Right atrium auricular region (tissue), 2 donors: ENCODE measurements around the gene ITPR2. TPM values are rescaled to one million over a fixed set of nuclear protein-coding genes. Genes with fewer than 3 reads are reported as not detected.

Experiments used
- DNase-seq: peaks from one replicate; pipeline ENCODE4 v3.0.0-alpha.2; 2019; ENCODE audit warnings: low spot score
- H3K27ac ChIP-seq, 2 donors: fragments of 200-600 bp; sonication (generic); 1 replicate in 1 of 2; 2 replicates in 1 of 2; pipeline ENCODE4 v1.5.1; 2016 to 2019
- H3K27me3 ChIP-seq, 2 donors: fragments of 200-600 bp; sonication (generic); one replicate each; pipeline versions ENCODE4 v1.5.1 to v1.6.0; 2017 to 2019
- H3K36me3 ChIP-seq: fragments of 200-600 bp; sonication (generic); one replicate; pipeline ENCODE4 v1.5.1; 2016
- H3K4me1 ChIP-seq, 2 donors: fragments of 200-600 bp; sonication (generic); one replicate each; pipeline versions ENCODE4 v1.5.1 to v1.6.0; 2017 to 2019
- H3K4me3 ChIP-seq, 2 donors: fragments of 200-600 bp; sonication (generic); 1 replicate in 1 of 2; 2 replicates in 1 of 2; pipeline ENCODE4 v1.5.1; 2017 to 2019; ENCODE audit warnings: mild to moderate bottlenecking in 1 of 2, moderate library complexity in 1 of 2
- H3K9me3 ChIP-seq, 2 donors: fragments of 200-600 bp; sonication (generic); one replicate each; pipeline ENCODE4 v1.5.1; 2019
- CTCF ChIP-seq, 2 donors: fragments of 200-600 bp; sonication (generic); IDR thresholded peaks; one replicate each; pipeline ENCODE4 v1.5.1; 2019; ENCODE audit warnings: antibody characterized with exemption in 2 of 2
- total RNA-seq, 2 donors: library from RNA; depleted of rRNA; stranded (reverse); fragments of >200 nt; gene quantifications; one replicate each; pipeline ENCODE4 v1.1.0, GENCODE V29; 2016

Gene ITPR2
- total RNA-seq, 2 donors from 2014 or later = 13.0 to 20.7 TPM

GRCh38 chr12:26725276-26725916 lies 107.6 kb downstream of the ITPR2 start:
- Histone ChIP-seq H3K4me3 (no peak overlapping the region), H3K4me1 (peaks cover 0 to 36% of the 10 kb centered on the region in 2 donors), H3K9me3 (no peaks in the 10 kb centered on the region), H3K27ac (no peak overlapping the region), H3K27me3 (no peaks in the 10 kb centered on the region), H3K36me3 (no peaks in the 10 kb centered on the region)
- no peak for DNase-seq
- no peak for TF ChIP-seq CTCF (IDR thresholded peaks at IDR 0.05)

GRCh38 chr12:26724309-26724702 lies 108.7 kb downstream of the ITPR2 start:
- Histone ChIP-seq H3K9me3 (no peaks in the 10 kb centered on the region), H3K4me3 (no peak overlapping the region), H3K27me3 (no peaks in the 10 kb centered on the region), H3K4me1 (peaks cover 0 to 36% of the 10 kb centered on the region in 2 donors), H3K36me3 (no peaks in the 10 kb centered on the region), H3K27ac (peak overlapping the region in 1 of 2 donors; percentile 46)
- no peak for DNase-seq
- TF ChIP-seq CTCF (IDR thresholded peaks at IDR 0.05) = no peak

DNA sequence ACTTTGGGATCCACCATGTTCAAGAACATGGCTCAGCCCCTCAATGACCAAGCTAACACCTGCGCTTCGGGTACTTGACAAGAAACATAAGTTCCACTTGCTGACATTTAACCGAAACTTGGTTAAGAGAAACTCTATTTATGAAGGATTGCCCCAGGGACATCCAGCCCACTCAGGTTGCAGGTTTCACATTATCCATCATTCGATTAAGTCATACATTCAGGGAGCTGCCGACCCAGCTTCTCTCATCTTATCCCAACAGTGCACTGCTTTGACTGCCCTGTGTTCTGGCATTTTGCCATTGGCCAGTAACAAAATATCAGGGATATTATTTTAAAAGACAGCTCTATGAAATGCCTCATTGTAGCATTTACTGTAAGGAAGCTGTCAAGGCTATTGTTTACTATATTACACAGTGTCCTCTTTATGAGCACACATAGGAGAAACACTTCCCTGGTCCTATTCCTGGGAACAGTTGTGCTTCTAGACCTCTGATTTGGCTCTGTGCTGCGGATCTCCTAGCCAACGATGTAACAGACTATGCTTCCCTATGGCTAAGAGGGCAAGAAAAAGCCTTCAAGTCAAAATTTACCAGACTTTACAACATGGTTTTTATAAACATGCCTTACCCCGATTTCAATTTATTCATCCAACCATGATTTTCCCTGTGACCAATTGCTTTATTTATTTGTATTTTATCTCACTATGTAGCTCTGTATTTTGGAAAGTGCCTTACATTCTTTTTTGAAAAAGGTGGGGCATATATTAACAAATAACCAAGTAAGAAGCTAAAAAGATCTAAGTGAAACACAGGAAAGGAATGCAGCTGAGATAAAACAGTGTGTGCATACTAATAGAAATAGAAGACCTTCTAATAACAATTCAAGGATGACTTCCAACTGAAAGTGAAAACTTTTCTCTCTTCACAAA lies 109.3 kb downstream of the ITPR2 start:
- Histone ChIP-seq H3K27ac (peak overlapping the region in 1 of 2 donors; percentile 46), H3K4me1 (peaks cover 0 to 36% of the 10 kb centered on the region in 2 donors), H3K36me3 (no peaks in the 10 kb centered on the region), H3K27me3 (no peaks in the 10 kb centered on the region), H3K4me3 (no peak overlapping the region), H3K9me3 (no peaks in the 10 kb centered on the region)
- no peak for DNase-seq
- no peak for TF ChIP-seq CTCF (IDR thresholded peaks at IDR 0.05)

DNA sequence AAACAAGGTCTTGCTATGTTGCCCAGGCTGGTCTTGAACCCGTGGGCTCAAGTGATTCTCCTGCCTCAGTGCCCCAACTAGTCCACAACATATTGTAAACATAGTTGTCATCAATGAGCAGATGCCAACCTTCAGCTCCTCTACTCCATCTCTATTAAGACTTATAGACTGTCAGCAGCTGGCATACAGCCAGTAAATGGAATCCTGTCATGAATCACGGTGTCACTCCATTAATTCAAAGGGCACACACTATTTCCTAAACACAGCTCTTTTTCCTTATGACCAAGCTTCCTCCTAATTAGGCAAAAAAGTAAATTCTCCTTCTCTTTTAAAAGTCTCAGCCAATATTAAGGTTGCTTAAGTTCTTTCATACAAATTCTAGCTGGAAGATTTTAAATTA lies 111.2 kb downstream of the ITPR2 start:
- H3K36me3 ChIP-seq = no peaks in the 10 kb centered on the region
- no peak for DNase-seq
- H3K4me3 ChIP-seq = no peak overlapping the region
- H3K4me1 ChIP-seq = peaks cover 0 to 20% of the 10 kb centered on the region in 2 donors
- no peak overlapping the region for H3K27ac ChIP-seq
- H3K9me3 ChIP-seq = no peaks in the 10 kb centered on the region
- H3K27me3 ChIP-seq = no peaks in the 10 kb centered on the region
- no peak for TF ChIP-seq CTCF (IDR thresholded peaks at IDR 0.05)

GRCh38 chr12:26719852-26720251 lies 113.1 kb downstream of the ITPR2 start:
- Histone ChIP-seq H3K9me3 (no peaks in the 10 kb centered on the region), H3K4me3 (no peak overlapping the region), H3K4me1 (peaks cover 0 to 18% of the 10 kb centered on the region in 2 donors), H3K27me3 (no peaks in the 10 kb centered on the region), H3K27ac (no peak overlapping the region), H3K36me3 (peaks cover 10% of the 10 kb centered on the region)
- DNase-seq = no peak
- no peak for TF ChIP-seq CTCF (IDR thresholded peaks at IDR 0.05)
